ENCODE results near the gene FTO.

FTO gene

DNA sequence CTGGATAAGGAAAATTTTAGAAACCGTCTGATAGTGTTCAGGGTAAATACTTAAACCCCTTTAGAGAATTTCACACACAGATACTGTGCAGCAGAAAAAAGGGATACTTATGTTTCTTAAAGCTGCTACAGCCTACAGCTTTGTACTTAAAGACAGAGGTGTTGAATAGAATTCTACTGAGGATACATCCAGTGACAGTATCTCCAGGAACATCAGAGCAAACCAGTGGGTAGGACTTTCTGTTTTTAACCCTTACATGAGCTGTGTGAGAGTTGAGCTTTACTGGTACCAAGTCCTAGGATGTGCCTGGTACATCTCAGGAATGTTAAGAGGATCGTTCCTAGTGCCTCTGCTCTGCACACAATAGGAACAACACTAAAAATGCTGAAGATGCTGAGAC is 191.5 kb downstream of the FTO start:
- no peak for TF ChIP-seq ZFX (IDR thresholded peaks at IDR 0.05; ENCODE audit: borderline replicate concordance)
- TF ChIP-seq, protein P1, sequence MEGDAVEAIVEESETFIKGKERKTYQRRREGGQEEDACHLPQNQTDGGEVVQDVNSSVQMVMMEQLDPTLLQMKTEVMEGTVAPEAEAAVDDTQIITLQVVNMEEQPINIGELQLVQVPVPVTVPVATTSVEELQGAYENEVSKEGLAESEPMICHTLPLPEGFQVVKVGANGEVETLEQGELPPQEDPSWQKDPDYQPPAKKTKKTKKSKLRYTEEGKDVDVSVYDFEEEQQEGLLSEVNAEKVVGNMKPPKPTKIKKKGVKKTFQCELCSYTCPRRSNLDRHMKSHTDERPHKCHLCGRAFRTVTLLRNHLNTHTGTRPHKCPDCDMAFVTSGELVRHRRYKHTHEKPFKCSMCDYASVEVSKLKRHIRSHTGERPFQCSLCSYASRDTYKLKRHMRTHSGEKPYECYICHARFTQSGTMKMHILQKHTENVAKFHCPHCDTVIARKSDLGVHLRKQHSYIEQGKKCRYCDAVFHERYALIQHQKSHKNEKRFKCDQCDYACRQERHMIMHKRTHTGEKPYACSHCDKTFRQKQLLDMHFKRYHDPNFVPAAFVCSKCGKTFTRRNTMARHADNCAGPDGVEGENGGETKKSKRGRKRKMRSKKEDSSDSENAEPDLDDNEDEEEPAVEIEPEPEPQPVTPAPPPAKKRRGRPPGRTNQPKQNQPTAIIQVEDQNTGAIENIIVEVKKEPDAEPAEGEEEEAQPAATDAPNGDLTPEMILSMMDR (IDR thresholded peaks at IDR 0.05), result no peak
- peak overlapping the region; percentile 82 for H3K27ac ChIP-seq

DNA sequence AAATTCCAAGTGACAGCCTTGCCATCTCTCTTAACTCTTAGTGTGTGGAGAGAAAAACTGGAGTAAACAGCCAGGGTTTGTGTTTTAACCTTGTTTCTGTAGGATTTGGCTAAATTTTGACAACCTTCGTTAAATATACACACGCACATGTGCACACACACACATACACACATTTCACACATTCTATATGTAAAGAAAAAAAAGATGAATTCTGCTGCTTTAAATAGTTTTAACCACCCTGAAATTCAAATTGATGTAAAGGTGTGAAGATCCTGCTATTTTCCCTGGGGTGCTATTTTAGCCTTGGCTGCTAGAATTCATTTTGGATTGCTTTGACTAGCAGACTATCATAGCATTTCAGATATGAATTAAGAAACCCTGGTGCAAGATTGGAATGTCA is 191.9 kb downstream of the FTO start:
- TF ChIP-seq, protein P1 (IDR thresholded peaks at IDR 0.05), result no peak
- no peak for TF ChIP-seq ZFX (IDR thresholded peaks at IDR 0.05; ENCODE audit: borderline replicate concordance)
- peak overlapping the region; percentile 82 for H3K27ac ChIP-seq

GRCh38 chr16:53896722-53897121 is 192.8 kb downstream of the FTO start:
- no peak overlapping the region; the same call in 1 of the 2 replicates for H3K27ac ChIP-seq
- TF ChIP-seq ZFX (IDR thresholded peaks at IDR 0.05; ENCODE audit: borderline replicate concordance), result no peak
- TF ChIP-seq, protein P1 (IDR thresholded peaks at IDR 0.05), result no peak

DNA sequence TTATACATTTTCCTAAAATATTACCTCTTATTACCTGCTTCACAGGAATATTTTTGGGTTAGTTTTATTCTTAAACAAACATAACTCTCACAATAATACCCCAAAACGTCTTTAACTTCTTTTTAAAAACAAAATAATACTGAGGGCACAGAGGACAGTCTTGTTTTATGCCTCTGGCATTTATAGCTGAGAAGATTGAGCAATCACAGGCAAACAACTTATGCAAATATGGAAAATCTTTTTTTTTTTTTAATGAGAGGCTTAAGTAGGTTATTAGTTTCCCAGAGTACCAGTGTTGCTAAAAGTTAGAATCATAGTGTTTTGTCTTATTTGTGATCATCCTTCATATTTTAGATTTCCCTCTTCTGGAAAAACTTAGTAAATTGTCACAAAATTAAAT is 195.0 kb downstream of the FTO start:
- TF ChIP-seq ZFX (IDR thresholded peaks at IDR 0.05; ENCODE audit: borderline replicate concordance), result no peak
- TF ChIP-seq, protein P1 (IDR thresholded peaks at IDR 0.05), result no peak
- peak overlapping the region; percentile 53 for H3K27ac ChIP-seq

DNA sequence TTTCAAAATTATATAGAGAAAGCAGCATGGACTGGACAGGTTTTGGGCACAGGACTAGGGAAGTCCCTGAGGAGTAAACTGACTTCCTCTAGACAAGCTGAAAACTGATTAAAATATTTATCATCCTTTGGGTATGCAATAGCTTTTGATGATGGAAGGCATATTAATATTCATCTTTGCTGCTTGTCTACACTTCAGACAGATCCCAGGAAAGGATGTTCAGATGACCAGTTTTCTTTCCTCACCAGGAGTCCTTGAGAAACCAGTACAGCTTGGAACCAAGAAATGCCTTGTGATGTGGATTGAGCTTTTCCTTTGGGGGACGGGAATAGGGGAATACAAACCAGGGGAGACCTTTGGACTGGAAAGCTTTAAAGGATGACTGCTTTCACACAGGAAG is 195.5 kb downstream of the FTO start:
- TF ChIP-seq, protein P1 (IDR thresholded peaks at IDR 0.05), result no peak
- TF ChIP-seq ZFX (IDR thresholded peaks at IDR 0.05; ENCODE audit: borderline replicate concordance), result no peak
- peak overlapping the region; percentile 53 for H3K27ac ChIP-seq

DNA sequence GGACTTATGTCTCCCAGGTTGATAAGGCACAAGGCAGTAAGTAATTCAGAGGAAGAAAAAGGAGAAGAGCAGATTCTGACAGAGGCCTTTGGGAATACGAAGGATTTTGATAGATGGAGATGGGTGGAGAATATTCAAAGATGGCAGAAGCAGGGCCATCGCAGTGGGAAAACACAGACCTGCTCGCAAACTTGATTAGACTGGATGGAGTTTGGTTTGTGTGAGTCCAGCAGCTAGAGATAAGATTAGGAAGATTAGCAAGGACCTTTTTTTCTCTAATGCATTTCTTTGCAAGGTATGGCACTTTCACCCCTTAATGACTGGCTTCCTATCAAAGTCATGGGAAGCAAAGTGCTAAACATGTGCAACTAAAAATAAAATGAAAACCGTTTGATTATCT is 196.7 kb downstream of the FTO start:
- TF ChIP-seq, protein P1 (IDR thresholded peaks at IDR 0.05), result no peak
- no peak for TF ChIP-seq ZFX (IDR thresholded peaks at IDR 0.05; ENCODE audit: borderline replicate concordance)
- peak overlapping the region; percentile 10 for H3K27ac ChIP-seq

- TF ChIP-seq ZFX (IDR thresholded peaks at IDR 0.05; ENCODE audit: borderline replicate concordance), result no peak
- TF ChIP-seq, protein P1 (IDR thresholded peaks at IDR 0.05), result no peak
- H3K27ac ChIP-seq, result peak overlapping the region; percentile 10
Measured at GRCh38 chr16:53901408-53901807, 197.5 kb downstream of the FTO start.
